ENCODE data around the gene MRPS26. TPM values are rescaled to one million over a fixed set of nuclear protein-coding genes. Genes with fewer than 3 reads are reported as not detected.

Gene MRPS26
- total RNA-seq, 1 experiment from 2014 or later = 182 TPM

DNA sequence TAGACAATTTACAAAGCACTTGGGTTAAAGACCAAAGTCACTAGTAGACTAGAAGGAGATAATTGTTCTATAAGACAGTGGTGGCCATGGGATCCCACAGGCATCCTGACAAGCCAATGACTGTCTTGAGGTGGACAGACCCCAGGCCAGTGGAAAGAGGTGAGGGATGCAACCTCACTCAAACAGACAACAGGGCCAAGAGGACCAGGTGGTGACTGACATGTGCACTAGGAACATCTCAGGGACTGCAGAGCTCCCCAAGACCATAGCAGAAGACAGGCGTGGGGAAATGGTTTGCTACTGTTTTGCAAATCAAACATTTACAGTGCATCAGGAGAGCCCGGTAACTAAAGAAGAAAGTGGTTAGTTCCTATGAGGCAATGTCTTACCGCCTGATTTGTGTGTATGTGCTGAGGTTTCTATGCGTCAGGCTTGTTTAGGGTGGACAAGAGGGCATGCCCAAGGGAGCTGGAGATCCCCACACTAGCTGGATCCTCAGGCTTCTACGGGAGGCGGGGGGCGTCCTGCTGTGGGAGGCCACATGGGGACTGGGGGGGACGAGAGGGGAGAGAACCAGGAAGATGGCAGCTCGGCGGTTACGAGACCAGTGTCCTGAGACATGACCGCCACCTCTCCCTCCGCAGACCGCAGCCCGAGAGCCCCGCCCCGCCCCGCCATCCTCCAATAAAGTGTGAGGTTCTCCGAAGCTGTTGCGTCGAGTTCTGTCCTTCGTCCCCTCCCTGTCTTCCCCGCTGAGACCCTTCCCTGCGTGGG is 623 bp upstream of the MRPS26 start:
- no peaks in the 10 kb centered on the region for H3K9me3 ChIP-seq (ENCODE audit: low read length)
- H4K20me1 ChIP-seq (ENCODE audit: low read length) = peaks cover 9% of the 10 kb centered on the region
- peaks cover 22% of the 10 kb centered on the region for H3K79me2 ChIP-seq (ENCODE audit: low read length)
- POLR2A ChIA-PET (ENCODE audit: unreplicated experiment) = no interaction called here
- DNase-seq (peak; percentile 45), ATAC-seq (peak; percentile 73)
- peak overlapping the region; percentile 93 for H3K4me3 ChIP-seq (ENCODE audit: low read length)
- intact Hi-C loops (cut with micrococcal nuclease) = no loop called here
- H3F3A ChIP-seq (ENCODE audit: low read length, unreplicated experiment) = no peaks in the 10 kb centered on the region
- peaks cover 21% of the 10 kb centered on the region for H3K4me1 ChIP-seq (ENCODE audit: insufficient read depth, low read length)
- peak overlapping the region; percentile 90 for H3K9ac ChIP-seq (ENCODE audit: low read length)
- no peaks in the 10 kb centered on the region for H3K9me2 ChIP-seq (replicated peaks; ENCODE audit: low read length)
- CTCF ChIA-PET = interaction anchor here (0.6 kb wide), 3 partner anchors 8 to 375 kb away, joined by 3 to 14 read pairs (median 3); no protein-coding TSS in a partner anchor
- peak overlapping the region; percentile 87 for H3K4me2 ChIP-seq (ENCODE audit: low read length)
- H3K36me3 ChIP-seq (ENCODE audit: low read depth, low read length) = peaks cover 26% of the 10 kb centered on the region
- no peaks in the 10 kb centered on the region for H3K27me3 ChIP-seq (ENCODE audit: low read length)
- TSS peak; percentile 67 for BruUV-seq (replicated peaks)
- TF ChIP-seq EZH2 (IDR thresholded peaks at IDR 0.05; ENCODE audit: low read length, unreplicated experiment) (no peak), EZH2phosphoT487 (IDR thresholded peaks at IDR 0.05; ENCODE audit: borderline replicate concordance, low read length) (no peak)
- TF ChIP-seq, protein P1, sequence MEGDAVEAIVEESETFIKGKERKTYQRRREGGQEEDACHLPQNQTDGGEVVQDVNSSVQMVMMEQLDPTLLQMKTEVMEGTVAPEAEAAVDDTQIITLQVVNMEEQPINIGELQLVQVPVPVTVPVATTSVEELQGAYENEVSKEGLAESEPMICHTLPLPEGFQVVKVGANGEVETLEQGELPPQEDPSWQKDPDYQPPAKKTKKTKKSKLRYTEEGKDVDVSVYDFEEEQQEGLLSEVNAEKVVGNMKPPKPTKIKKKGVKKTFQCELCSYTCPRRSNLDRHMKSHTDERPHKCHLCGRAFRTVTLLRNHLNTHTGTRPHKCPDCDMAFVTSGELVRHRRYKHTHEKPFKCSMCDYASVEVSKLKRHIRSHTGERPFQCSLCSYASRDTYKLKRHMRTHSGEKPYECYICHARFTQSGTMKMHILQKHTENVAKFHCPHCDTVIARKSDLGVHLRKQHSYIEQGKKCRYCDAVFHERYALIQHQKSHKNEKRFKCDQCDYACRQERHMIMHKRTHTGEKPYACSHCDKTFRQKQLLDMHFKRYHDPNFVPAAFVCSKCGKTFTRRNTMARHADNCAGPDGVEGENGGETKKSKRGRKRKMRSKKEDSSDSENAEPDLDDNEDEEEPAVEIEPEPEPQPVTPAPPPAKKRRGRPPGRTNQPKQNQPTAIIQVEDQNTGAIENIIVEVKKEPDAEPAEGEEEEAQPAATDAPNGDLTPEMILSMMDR (conservative IDR thresholded peaks at IDR 0.05; ENCODE audit: low read depth, low read length) = no peak
- peak overlapping the region; percentile 84 for H2AFZ ChIP-seq (ENCODE audit: low read length)
- H3K27ac ChIP-seq (ENCODE audit: low read length) = peak overlapping the region; percentile 11

DNA sequence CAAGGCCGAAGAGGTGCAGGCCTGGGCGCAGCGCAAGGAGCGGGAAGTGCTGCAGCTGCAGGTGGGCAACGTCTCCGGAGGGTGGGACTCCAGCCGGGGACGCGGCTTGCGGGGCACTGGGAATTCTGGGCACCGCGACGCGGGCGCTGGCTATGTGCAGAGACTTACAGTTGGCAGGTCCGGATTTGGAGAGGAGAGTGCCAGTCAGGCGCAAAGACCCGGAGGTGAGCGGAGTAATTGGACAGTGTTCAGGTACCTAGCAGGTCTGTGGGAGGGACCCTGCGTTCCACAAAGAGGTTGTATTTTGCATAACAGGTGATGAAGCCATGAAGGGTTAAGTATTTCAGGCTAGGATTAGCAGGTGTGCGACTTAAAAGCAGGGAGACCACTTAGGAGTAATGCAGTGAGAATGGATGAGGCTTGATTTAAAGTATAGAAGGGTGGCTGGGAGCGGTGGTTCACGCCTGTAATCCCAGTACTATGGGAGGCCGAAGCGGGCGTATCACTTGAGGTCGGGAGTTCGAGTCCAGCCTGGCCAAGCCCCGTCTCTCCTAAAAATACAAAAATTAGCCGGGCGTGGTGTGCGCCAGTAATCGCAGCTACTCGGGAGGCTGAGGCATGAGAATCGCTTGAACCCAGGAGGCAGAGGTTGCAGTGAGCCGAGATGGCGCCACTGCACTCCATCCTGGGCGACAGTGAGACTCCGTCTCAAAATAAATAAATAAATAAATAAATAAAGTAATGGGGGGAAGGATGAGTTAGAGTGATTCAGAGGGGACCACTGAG is 1.0 kb downstream of the MRPS26 start:
- peak overlapping the region; percentile 11; the same call in 1 of the 2 replicates for H3K27ac ChIP-seq (ENCODE audit: low read length)
- intact Hi-C loops (cut with micrococcal nuclease) = loop anchor here (1.0 kb wide), 1 partner anchor 7 kb away; no protein-coding TSS in a partner anchor
- H3K4me3 ChIP-seq (ENCODE audit: low read length) = peak overlapping the region; percentile 93
- H3K79me2 ChIP-seq (ENCODE audit: low read length) = peaks cover 22% of the 10 kb centered on the region
- peaks cover 16% of the 10 kb centered on the region for H3K4me1 ChIP-seq (ENCODE audit: insufficient read depth, low read length)
- TF ChIP-seq EZH2 (IDR thresholded peaks at IDR 0.05; ENCODE audit: low read length, unreplicated experiment) (no peak), EZH2phosphoT487 (IDR thresholded peaks at IDR 0.05; ENCODE audit: borderline replicate concordance, low read length) (no peak)
- TF ChIP-seq, protein P1 (conservative IDR thresholded peaks at IDR 0.05; ENCODE audit: low read depth, low read length) = no peak
- peak overlapping the region; percentile 84 for H2AFZ ChIP-seq (ENCODE audit: low read length)
- DNase-seq (peak; percentile 74), ATAC-seq (peak; percentile 15)
- ChIA-PET CTCF (no interaction called here), POLR2A (ENCODE audit: unreplicated experiment) (interaction anchor here (0.6 kb wide), 1 partner anchor 111 kb away, joined by 4 read pairs; no protein-coding TSS in a partner anchor)
- H4K20me1 ChIP-seq (ENCODE audit: low read length) = peaks cover 9% of the 10 kb centered on the region
- H3K36me3 ChIP-seq (ENCODE audit: low read depth, low read length) = peaks cover 26% of the 10 kb centered on the region
- no peaks in the 10 kb centered on the region for H3F3A ChIP-seq (ENCODE audit: low read length, unreplicated experiment)
- no TSS peak for BruUV-seq (replicated peaks)
- no peaks in the 10 kb centered on the region for H3K9me2 ChIP-seq (replicated peaks; ENCODE audit: low read length)
- H3K9ac ChIP-seq (ENCODE audit: low read length) = peak overlapping the region; percentile 90
- H3K9me3 ChIP-seq (ENCODE audit: low read length) = no peaks in the 10 kb centered on the region
- no peaks in the 10 kb centered on the region for H3K27me3 ChIP-seq (ENCODE audit: low read length)
- peak overlapping the region; percentile 87 for H3K4me2 ChIP-seq (ENCODE audit: low read length)

Data from PC-3 (cell line).